IMR-90 (cell line): ENCODE data around the gene ZNF691. TPM values are rescaled to one million over a fixed set of nuclear protein-coding genes. Genes with fewer than 3 reads are reported as not detected.
"Not testable (repeated sequence)": the region's sequence is repeated elsewhere in the genome, so short reads cannot be mapped to it uniquely, and the experiment has no call there.

Experiments used
- ATAC-seq: fragments of 200-7000 bp; cut with Tn5 transposase; 2 replicates; pipeline ENCODE4 v1.9.1; 2020; ENCODE audit warnings: low read depth, mild to moderate bottlenecking, moderate library complexity
- BruUV-seq: library from RNA; stranded (reverse); fragments of 400-500 nt; replicated peaks from 2 replicates; lab custom pipeline; 2021; lab: Mats Ljungman, UMichigan
- CTCF ChIA-PET: fragments of 300-600 bp; formaldehyde crosslinking; extraction: SDS; loops from one replicate; lab custom pipeline; 2021; ENCODE audit warnings: antibody characterized with exemption; lab: Yijun Ruan, JAX
- POLR2A ChIA-PET: fragments of 300-600 bp; sonication (Branson Sonifier 250); formaldehyde crosslinking; loops from one replicate; lab custom pipeline; 2022; ENCODE audit warnings: antibody characterized with exemption; ENCODE audit not compliant: unreplicated experiment; lab: Charles Lee
- DNase-seq: peaks from one replicate; pipeline ENCODE4 v3.0.0; 2013
- H2AFZ ChIP-seq: replicated peaks from 2 replicates; pipeline ENCODE3; 2013; ENCODE audit warnings: low read length, mild to moderate bottlenecking; ENCODE audit not compliant: poor library complexity
- H2AK5ac ChIP-seq: 2 replicates; pipeline ENCODE4 v1.6.1; 2013; ENCODE audit warnings: low read depth, low read length, inconsistent platforms
- H2AK9ac ChIP-seq: replicated peaks from 2 replicates; pipeline ENCODE3; 2013; ENCODE audit warnings: mild to moderate bottlenecking, low read depth, low read length, moderate library complexity; ENCODE audit not compliant: poor library complexity
- H2BK120ac ChIP-seq: 2 replicates; pipeline ENCODE4 v1.6.1; 2013; ENCODE audit warnings: low read depth, low read length, inconsistent platforms
- H2BK15ac ChIP-seq: 3 replicates; pipeline ENCODE4 v1.6.1; 2013; ENCODE audit warnings: low read depth, low read length, inconsistent platforms
- H2BK20ac ChIP-seq: 2 replicates; pipeline ENCODE4 v1.6.1; 2013; ENCODE audit warnings: low read depth, mild to moderate bottlenecking, inconsistent platforms, low read length, moderate library complexity
- H2BK5ac ChIP-seq: 2 replicates; pipeline ENCODE4 v1.6.1; 2013; ENCODE audit warnings: mild to moderate bottlenecking, low read depth, low read length, inconsistent platforms; ENCODE audit not compliant: poor library complexity, severe bottlenecking
- H3K14ac ChIP-seq: replicated peaks from 2 replicates; pipeline ENCODE4 v1.6.1; 2013; ENCODE audit warnings: low read depth, low read length, inconsistent platforms
- H3K18ac ChIP-seq: 2 replicates; pipeline ENCODE4 v1.6.1; 2013; ENCODE audit warnings: low read depth, low read length, control low read depth
- H3K23ac ChIP-seq: 2 replicates; pipeline ENCODE4 v1.6.1; 2013; ENCODE audit warnings: low read depth, low read length, inconsistent platforms
- H3K27ac ChIP-seq: 2 replicates; pipeline ENCODE4 v1.5.1; 2013; ENCODE audit warnings: mild to moderate bottlenecking, control low read depth, low read length; ENCODE audit not compliant: insufficient read depth
- H3K27me3 ChIP-seq: 2 replicates; pipeline ENCODE4 v1.6.1; 2013; ENCODE audit warnings: low read length; ENCODE audit not compliant: control insufficient read depth, insufficient read depth
- H3K36me3 ChIP-seq: 2 replicates; pipeline ENCODE4 v1.6.1; 2013; ENCODE audit warnings: low read length, mixed read lengths; ENCODE audit not compliant: control insufficient read depth, insufficient read depth
- H3K4ac ChIP-seq: 2 replicates; pipeline ENCODE4 v1.6.1; 2013; ENCODE audit warnings: low read depth, low read length, inconsistent platforms
- H3K4me1 ChIP-seq: 2 replicates; pipeline ENCODE4 v1.6.1; 2013; ENCODE audit warnings: low read length, mixed read lengths; ENCODE audit not compliant: control insufficient read depth, insufficient read depth
- H3K4me2 ChIP-seq: 2 replicates; pipeline ENCODE4 v1.6.1; 2013; ENCODE audit warnings: low read depth, mild to moderate bottlenecking, control low read depth, low read length, moderate library complexity
- H3K4me3 ChIP-seq: 2 replicates; pipeline ENCODE4 v1.5.1; 2013; ENCODE audit warnings: low read depth, mild to moderate bottlenecking, control low read depth, low read length, moderate library complexity; ENCODE audit not compliant: insufficient read depth
- H3K56ac ChIP-seq: 2 replicates; pipeline ENCODE4 v1.6.1; 2013; ENCODE audit warnings: low read length, inconsistent platforms; ENCODE audit not compliant: insufficient read depth; ENCODE audit errors: extremely low read depth
- H3K79me1 ChIP-seq, 2 experiments: 2 replicates each; pipeline ENCODE4 v1.6.1; 2013; ENCODE audit warnings: low read length in 2 of 2, inconsistent platforms in 1 of 2, low read depth in 1 of 2
- H3K9ac ChIP-seq: 2 replicates; pipeline ENCODE4 v1.6.1; 2013; ENCODE audit warnings: low read depth, low read length, control low read depth
- H3K9me1 ChIP-seq: 2 replicates; pipeline ENCODE4 v1.6.1; 2013; ENCODE audit warnings: low read length, inconsistent platforms; ENCODE audit not compliant: insufficient read depth
- H3K9me3 ChIP-seq: 2 replicates; pipeline ENCODE4 v1.6.1; 2013; ENCODE audit warnings: low read length; ENCODE audit not compliant: control insufficient read depth, insufficient read depth
- H4K20me1 ChIP-seq: 2 replicates; pipeline ENCODE4 v1.6.1; 2013; ENCODE audit warnings: low read length, inconsistent platforms; ENCODE audit not compliant: insufficient read depth
- H4K5ac ChIP-seq: 2 replicates; pipeline ENCODE4 v1.6.1; 2013; ENCODE audit warnings: mild to moderate bottlenecking, low read depth, low read length, control low read depth
- H4K8ac ChIP-seq, 2 experiments: 2 replicates each; pipeline ENCODE4 v1.6.1; 2013; ENCODE audit warnings: low read depth in 2 of 2, low read length in 2 of 2, control low read depth in 1 of 2, inconsistent platforms in 1 of 2
- H4K91ac ChIP-seq: 2 replicates; pipeline ENCODE4 v1.6.1; 2013; ENCODE audit warnings: low read depth, low read length, inconsistent platforms; ENCODE audit not compliant: insufficient read depth
- WGBS, 2 experiments: methylation state at CpG; one replicate each; pipeline versions ENCODE4 v1.1.5 to v1.1.7; 2013; ENCODE audit warnings: missing lambda C conversion rate in 2 of 2; ENCODE audit not compliant: insufficient read length in 1 of 2; ENCODE audit errors: extremely low coverage in 2 of 2; 5-methylcytosine and 5-hydroxymethylcytosine counted together
- dilution Hi-C: fragments of 300-500 bp; cut with HindIII; formaldehyde crosslinking; loops from one replicate; pipeline ENCODE4 v1.14.3; 2018; ENCODE audit warnings: low sequenced_read_pairs; ENCODE audit not compliant: unreplicated experiment
- in situ Hi-C: fragments of 300-500 bp; cut with MboI; formaldehyde crosslinking; loops from 3 replicates; pipeline ENCODE4 v1.14.3; 2019; ENCODE audit warnings: low sequenced_read_pairs, inconsistent platforms, mixed read lengths
- intact Hi-C: fragments of 100-400 bp; cut with micrococcal nuclease; formaldehyde crosslinking; loops from 2 replicates; pipeline ENCODE4 v1.10.0; 2022
- polyA plus RNA-seq, 3 experiments: library from polyadenylated mRNA; depleted of rRNA; stranded (reverse); fragments of >200 nt; gene quantifications; 2 replicates each; pipeline ENCODE4 v1.2.3, GENCODE V29; 2012; ENCODE audit warnings: low replicate concordance in 1 of 3
- total RNA-seq: library from RNA; depleted of rRNA; stranded (reverse); fragments of >200 nt; gene quantifications from 2 replicates; pipeline ENCODE4 v1.2.3, GENCODE V29; 2012

Gene ZNF691
- total and polyA plus RNA-seq, 2 of the 4 experiments (the other 2 are of a cell fraction), result 6.8 to 13.6 TPM

- ATAC-seq, dilution Hi-C loops, intact Hi-C loops, H3K4me1 ChIP-seq, H4K20me1 ChIP-seq, H3K4me2 ChIP-seq, H4K91ac ChIP-seq, H3K23ac ChIP-seq, H3K4me3 ChIP-seq, H2AK9ac ChIP-seq, H2BK15ac ChIP-seq, H2BK20ac ChIP-seq, H3K4ac ChIP-seq, BruUV-seq, H3K18ac ChIP-seq, H4K8ac ChIP-seq, CTCF ChIA-PET, DNase-seq, H2BK120ac ChIP-seq, H3K9ac ChIP-seq, H3K36me3 ChIP-seq, in situ Hi-C loops, H3K56ac ChIP-seq, H3K27me3 ChIP-seq, H3K14ac ChIP-seq, H3K9me1 ChIP-seq, POLR2A ChIA-PET, H3K9me3 ChIP-seq, H2AK5ac ChIP-seq, H3K27ac ChIP-seq, H4K5ac ChIP-seq, H3K79me1 ChIP-seq, H2AFZ ChIP-seq, H2BK5ac ChIP-seq: not testable (repeated sequence)
- WGBS, 2 experiments, result 83% methylated on average over 1 of the region's 2 CpGs; no CpG with 5 or more reads in 1 of the 2 experiments
These were observed 22.8 kb downstream of the ZNF691 start for GRCh38 chr1:42869254-42869653.

- H2BK15ac ChIP-seq, intact Hi-C loops, H3K23ac ChIP-seq, dilution Hi-C loops, H3K14ac ChIP-seq, H3K9me3 ChIP-seq, H3K9ac ChIP-seq, H4K5ac ChIP-seq, H3K9me1 ChIP-seq, ATAC-seq, H2BK120ac ChIP-seq, H3K18ac ChIP-seq, H2BK20ac ChIP-seq, H3K36me3 ChIP-seq, H4K91ac ChIP-seq, H3K4ac ChIP-seq, DNase-seq, H3K4me2 ChIP-seq, H3K4me1 ChIP-seq, H3K27ac ChIP-seq, CTCF ChIA-PET, BruUV-seq, H2BK5ac ChIP-seq, H3K27me3 ChIP-seq, H3K56ac ChIP-seq, H4K8ac ChIP-seq, POLR2A ChIA-PET, in situ Hi-C loops, H2AK9ac ChIP-seq, H2AK5ac ChIP-seq, H2AFZ ChIP-seq, H3K4me3 ChIP-seq, H3K79me1 ChIP-seq, H4K20me1 ChIP-seq: not testable (repeated sequence)
- WGBS, 2 experiments, result no CpG with 5 or more reads among the region's 2 CpGs
These were observed 23.3 kb downstream of the ZNF691 start for GRCh38 chr1:42869751-42870150.
